H1 (cell line): ENCODE results near the gene PFDN1. TPM values are rescaled to one million over a fixed set of nuclear protein-coding genes. Genes with fewer than 3 reads are reported as not detected.

ENCODE experiments used
- ASH2L ChIP-seq: fragments of 200-600, 300-600 bp; sonication (generic); IDR thresholded peaks from one replicate; pipeline ENCODE4 v1.7.1; 2017; ENCODE audit warnings: low read length
- BRCA1 ChIP-seq: IDR thresholded peaks from 2 replicates; pipeline ENCODE4 v1.6.1; 2012; ENCODE audit warnings: low read depth, low read length, improper control_type of control experiment
- GABPA ChIP-seq: IDR thresholded peaks from 2 replicates; pipeline ENCODE4 v1.6.1; 2011; ENCODE audit warnings: mild to moderate bottlenecking, low read length, moderate library complexity, borderline replicate concordance; ENCODE audit not compliant: insufficient read depth
- HDAC2 ChIP-seq, 2 experiments: fragments of 300-600 bp in 1 of 2; sonication (generic) in 1 of 2; IDR thresholded peaks; 2 replicates each; pipeline ENCODE4 v1.6.1; 2011 to 2012; ENCODE audit warnings: low read depth in 2 of 2, low read length in 2 of 2, mild to moderate bottlenecking in 2 of 2, moderate library complexity in 2 of 2, borderline replicate concordance in 1 of 2, inconsistent platforms in 1 of 2
- KDM4A ChIP-seq: IDR thresholded peaks from one replicate; pipeline ENCODE4 v1.7.1; 2012; ENCODE audit warnings: low read depth, mild to moderate bottlenecking, moderate library complexity, low read length, inconsistent platforms; ENCODE audit not compliant: severe bottlenecking
- RNF2 ChIP-seq: fragments of 200-900, 300-1000 bp; sonication (generic); IDR thresholded peaks from 2 replicates; pipeline ENCODE4 v1.7.1; 2016; ENCODE audit warnings: borderline replicate concordance, low read depth, mild to moderate bottlenecking, antibody characterized with exemption, low read length; ENCODE audit not compliant: poor library complexity, severe bottlenecking; ENCODE audit errors: missing control alignments
- RXRA ChIP-seq: IDR thresholded peaks from 2 replicates; pipeline ENCODE4 v1.6.1; 2011; ENCODE audit warnings: low read depth, mild to moderate bottlenecking, low read length, moderate library complexity; ENCODE audit not compliant: insufficient read depth
- polyA plus RNA-seq, 7 experiments: library from polyadenylated mRNA; depleted of rRNA in 3 of 7; stranded (reverse) in 5 of 7; unstranded in 2 of 7; fragments of >200 nt in 5 of 7; fragments of 200-250 nt in 2 of 7; gene quantifications; 1 replicate in 5 of 7; 2 replicates in 1 of 7; 4 replicates in 1 of 7; pipeline versions ENCODE4 v1.2.1 to v1.2.3, GENCODE V29; 2011 to 2013; ENCODE audit warnings: missing spikeins in 2 of 7, mixed read lengths in 2 of 7
- total RNA-seq: library from RNA; stranded (reverse); fragmentation: NEBNext Ultra II Directional; extraction: Animal tissue kit (Norgen Biotek cat#: 25700); gene quantifications from 2 replicates; pipeline ENCODE4 v1.2.1, GENCODE V29; 2021
- TF ChIP-seq, protein P1 (sequence below): IDR thresholded peaks from 2 replicates; pipeline ENCODE4 v1.6.1; 2012; ENCODE audit warnings: inconsistent platforms

PFDN1 gene
- total and polyA plus RNA-seq, 2 of the 8 experiments (the other 6 are each of a cell fraction or from before 2014, with no cell fraction given) = 53.0 to 89.6 TPM

DNA sequence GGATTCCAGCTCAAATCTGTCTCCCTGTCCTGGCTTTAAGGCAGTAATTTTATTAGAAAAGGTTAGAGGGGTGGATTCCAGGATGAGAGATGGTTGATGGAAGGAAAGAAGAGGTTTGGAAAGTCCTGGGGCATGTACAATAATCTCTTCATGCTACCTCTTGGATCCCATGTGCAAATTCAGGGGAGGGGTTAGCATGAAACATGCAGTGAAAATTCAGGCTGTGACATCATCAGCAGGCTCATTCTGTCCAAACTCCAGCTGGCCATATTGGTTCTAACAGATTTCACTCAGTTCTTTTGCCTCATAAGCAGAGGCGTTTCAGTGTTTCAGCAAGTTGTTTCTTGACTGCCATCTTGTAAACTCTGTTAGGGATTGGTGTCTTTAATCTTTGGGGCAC is 72.5 kb downstream of the PFDN1 start (continued):
- TF ChIP-seq, protein P1, sequence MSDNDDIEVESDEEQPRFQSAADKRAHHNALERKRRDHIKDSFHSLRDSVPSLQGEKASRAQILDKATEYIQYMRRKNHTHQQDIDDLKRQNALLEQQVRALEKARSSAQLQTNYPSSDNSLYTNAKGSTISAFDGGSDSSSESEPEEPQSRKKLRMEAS = no peak
- TF ChIP-seq HDAC2 (IDR thresholded peaks at IDR 0.05; ENCODE audit: borderline replicate concordance in 1 of 2, low read depth in 2 of 2, low read length in 2 of 2) (no peak), KDM4A (no peak), RXRA (no peak), ASH2L (no peak), RNF2 (no peak), BRCA1 (no peak), GABPA (no peak)
